Umbilical cord (tissue), 2 donors: ENCODE results near the gene GGACT. TPM values are rescaled to one million over a fixed set of nuclear protein-coding genes. Genes with fewer than 3 reads are reported as not detected.

Experiments used
- DNase-seq: peaks from one replicate; pipeline ENCODE4 v3.0.0-alpha.2; 2015; ENCODE audit warnings: low spot score
- total RNA-seq: library from RNA; depleted of rRNA; stranded (reverse); fragments of >200 nt; gene quantifications from one replicate; pipeline ENCODE4 v1.2.3, GENCODE V29; 2014; ENCODE audit warnings: low replicate concordance; ENCODE audit not compliant: insufficient read depth

Gene GGACT
- total RNA-seq, 1 donor from 2014 or later: 2.4 TPM

GRCh38 chr13:100480676-100481075, 107.9 kb downstream of the GGACT start:
- no peak for DNase-seq

Other genes with a start within 250 kb of the GGACT start
- gene TMTC4, start 86.0 kb upstream of the GGACT start, total RNA-seq: 14.4 TPM